NCI-H748 treated with DMSO at 0.1 percent for 48 hours (cell line): ENCODE results near the gene STN1.

ENCODE experiments used
- DNase-seq: peaks from one replicate; lab custom pipeline; 2025; lab: John Stamatoyannopoulos, UW

STN1 gene

DNA sequence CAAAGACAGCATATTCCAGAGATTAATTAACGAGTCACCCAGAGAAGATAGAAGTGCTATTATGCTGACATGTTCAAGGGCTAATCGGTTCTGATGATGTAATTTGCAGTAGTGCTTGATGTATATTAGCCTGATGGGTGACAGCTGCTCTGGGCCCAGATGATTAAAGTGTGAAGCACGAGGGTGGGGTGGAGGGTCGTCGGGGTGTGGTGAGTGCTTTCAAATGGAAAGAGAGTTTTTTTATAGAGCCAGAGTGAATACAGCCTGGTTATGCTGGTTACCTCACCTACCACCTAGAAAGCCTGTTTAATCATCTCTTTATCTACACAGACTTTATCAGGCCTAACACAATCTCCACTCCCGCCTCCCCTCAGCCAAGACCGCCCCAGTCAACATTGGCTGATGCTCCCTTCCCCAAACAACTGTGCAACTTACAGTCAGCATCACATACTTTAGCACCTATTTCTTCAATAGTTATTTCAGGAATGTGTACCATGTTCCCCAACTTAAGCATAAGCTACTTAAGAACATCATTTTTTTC, 11.5 kb upstream of the STN1 start:
- DNase-seq, result no peak

DNA sequence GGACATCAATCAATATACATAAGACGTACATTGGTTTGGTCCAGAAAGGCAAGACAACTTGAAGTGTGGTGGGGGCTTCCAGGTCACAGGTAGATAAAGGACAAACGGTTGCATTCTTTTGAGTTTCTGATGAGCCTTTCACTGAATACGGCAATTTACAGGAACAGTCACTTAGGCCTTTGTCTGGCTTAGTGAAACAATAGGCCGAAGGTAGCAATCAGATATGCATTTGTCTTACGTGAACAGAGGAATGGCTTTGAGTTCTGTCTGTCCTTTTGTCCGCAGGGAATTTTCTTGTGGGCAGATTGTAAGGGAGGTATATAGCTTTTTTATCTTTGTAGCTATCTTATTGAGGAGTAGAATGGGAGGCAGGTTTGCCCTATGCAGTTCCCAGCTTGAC, 10.8 kb upstream of the STN1 start:
- no peak for DNase-seq

DNA sequence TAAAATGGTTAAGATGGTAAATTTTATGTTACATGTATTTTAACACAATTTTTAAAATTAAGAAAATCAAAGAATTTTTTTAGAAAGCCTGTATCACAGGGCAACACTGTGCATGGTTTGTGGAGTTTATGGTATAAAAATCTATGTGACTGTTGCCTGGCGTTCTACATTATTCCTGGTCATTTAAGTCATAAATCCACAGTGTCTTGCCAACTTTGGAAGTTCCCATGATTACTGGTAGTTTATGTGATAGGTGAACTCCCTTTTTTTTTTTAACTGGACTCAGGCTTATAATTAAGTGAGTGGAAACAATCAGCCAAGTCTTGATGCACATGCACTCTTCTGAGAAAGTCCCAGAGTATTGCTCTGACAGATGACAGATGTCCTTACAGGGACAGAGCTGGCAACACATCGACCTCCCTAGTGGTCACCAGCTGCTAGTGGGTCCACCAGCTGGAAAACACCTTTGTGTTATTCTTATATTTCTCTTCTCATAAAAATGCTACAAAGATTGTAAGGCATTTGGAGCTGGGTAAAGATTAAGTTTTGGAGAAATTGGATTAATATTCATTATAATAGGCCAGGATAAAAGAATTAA, 8.8 kb upstream of the STN1 start:
- DNase-seq, result no peak

DNA sequence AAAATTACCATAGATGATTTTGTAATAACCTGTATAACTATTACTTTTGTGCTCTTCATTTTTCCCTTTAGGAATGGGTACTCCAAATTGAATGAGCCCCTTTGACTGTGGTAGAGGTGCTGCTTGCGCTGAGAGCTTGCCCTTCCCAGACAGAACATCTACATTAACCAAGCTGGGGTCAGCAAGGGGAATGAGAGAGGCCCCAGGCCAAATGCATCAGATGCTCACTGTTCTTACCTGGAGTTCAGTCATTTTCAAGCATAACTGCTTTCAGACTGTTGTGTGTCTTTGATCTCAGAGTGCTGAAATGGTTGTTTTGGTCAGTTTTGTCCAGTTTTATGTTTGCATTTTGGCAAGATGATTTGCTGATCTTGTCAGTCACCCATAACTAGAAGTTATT, 7.6 kb upstream of the STN1 start:
- no peak for DNase-seq

DNA sequence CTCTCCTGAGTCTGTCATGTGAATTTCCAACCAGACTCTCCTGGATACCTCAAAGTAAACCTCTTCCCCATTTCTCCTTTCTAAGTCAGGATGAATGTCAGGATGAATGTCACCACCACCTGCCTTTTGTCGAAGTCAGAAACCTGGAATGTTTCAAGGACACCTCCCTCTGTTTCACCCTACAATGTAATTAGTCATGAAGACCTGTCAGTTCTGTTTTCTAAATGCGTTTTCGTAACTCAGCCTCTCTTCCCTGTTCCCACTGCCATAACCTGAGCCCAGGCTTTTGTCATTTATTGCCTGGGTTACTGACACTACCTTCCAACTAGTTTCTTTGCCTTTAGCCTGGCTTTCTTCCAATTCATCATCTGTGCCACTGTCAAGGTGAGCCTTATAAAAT, 5.5 kb upstream of the STN1 start:
- DNase-seq, result no peak

DNA sequence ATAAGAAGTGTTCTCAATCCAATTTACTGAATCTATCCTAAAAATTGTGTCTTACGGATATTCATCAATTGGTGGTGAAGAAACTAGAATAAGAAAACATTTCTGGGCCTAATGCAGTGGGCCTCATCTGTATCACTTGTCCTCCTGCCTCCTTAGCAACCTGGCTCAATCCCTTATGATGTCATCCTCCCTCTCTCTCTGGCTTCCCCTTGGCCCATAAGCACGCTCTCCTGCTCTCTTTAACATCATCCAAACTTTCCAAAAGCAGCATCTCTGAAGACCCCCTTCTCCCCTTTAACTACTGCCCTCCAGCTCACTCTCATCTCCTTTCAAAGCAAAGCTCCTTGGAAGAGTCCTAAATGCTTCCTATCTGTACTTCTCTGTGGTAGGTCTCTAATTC, 4.7 kb upstream of the STN1 start:
- no peak for DNase-seq

DNA sequence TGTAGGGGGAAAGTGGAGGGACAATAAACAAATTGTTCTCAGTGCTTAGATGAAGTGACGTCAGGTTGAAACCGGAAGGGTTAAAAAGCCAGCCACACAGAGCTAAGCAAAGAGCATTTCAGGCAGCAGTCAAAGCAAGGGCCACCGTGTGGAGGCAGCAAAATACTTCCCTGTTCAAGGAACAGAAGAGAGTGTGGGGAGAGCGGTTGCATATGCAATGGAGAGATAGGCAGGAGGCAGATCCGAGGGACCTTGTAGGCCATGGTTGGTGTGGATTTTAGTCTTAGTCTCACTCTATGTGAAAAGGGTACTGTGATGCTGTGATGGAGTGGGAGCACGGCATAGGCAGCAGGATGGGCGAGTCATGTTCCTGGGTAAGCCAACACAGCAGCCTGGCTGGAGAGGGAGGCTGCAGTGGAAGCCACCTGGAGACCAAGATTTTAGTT, 3.8 kb upstream of the STN1 start:
- no peak for DNase-seq

DNA sequence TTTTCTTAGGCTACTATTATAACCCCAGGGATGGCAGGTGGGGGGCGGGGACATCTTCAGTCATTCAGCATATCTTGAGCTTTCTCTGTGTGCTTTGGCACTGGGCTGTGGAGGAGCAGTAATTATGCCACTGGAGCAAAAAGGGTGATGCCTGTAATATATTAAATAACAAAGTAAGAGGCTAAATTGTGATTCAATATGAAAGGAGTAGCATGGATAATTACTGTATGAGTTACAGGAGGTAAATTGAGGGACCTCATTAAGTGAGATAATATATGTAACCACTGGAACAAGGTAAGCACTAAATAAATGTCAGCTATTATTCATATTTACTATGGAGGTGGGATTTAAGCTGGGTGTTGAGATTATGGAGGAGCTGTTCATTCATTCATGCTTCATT, 3.3 kb upstream of the STN1 start:
- no peak for DNase-seq

DNA sequence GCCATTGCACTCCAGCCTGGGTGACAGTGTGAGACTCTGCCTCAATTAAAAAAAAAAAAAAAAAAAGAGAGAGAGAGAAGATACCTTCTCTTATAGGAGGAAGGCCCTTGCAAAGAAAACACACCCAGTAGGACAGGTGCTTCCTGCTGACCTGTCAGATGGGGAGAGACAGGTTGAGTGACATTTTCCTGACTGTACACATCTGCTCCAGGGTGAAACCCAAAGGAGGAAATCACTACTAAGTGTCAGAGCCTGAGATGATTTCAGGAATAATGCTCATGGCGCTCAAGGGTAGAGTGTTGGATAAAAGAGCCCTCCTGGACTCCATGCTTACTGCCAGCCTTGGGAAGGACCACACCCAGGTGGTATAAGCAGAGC, 1.7 kb upstream of the STN1 start:
- no peak for DNase-seq

DNA sequence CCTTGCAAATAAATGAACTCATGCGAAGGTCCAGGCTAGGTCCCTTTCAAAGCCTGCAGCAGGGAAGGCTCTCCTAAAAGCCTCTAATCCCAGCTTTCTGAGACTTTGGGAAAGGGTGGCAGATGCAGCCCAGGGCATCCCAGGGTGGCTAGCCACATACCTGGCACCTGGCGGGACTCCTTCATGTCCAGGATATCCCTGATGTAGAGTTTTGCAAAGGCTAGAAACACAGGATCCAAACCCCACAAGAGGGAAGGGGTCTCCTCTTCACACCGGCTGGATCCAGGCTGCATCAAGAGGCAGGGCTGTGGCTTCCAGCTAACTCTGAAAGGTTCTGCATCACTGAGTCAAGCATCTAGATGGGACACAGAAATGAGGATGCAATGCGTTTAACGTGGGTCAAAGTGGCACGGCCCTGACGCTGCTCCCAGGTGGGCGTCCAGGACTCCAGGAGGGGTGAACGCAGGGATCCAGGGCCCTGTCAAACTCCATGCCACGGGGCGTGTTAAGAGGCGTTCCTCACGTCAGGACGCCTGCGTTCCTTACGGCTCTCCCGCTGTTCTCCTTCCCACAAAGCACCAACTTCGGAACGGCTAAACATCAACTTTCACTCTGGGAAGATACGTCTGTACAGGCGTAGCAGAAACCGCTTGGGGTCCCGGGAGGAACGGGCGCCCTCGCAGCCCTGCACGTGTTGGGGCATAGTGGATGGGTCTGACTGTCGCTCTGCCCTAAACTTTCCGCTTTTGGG, 507 bp downstream of the STN1 start:
- DNase-seq, result no peak

DNA sequence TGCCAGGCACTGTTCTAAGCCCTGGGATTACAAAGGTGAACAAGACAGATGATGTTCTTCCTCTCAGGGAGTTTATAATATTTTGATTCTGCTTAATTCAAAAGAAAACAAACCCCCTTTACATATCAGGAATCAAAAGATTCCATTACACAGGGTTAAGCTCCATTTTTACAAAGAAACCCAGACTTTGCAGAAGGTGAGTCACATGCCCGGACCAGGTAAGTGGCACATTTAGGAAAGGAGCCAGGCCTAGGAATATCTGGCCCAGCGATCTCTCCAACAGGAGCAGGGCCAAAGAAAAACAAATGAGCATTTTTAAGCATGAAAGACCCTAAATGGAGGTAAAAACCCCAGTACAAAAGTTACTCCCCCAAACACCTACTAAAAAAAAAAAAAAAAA, 1.1 kb downstream of the STN1 start:
- DNase-seq, result no peak

DNA sequence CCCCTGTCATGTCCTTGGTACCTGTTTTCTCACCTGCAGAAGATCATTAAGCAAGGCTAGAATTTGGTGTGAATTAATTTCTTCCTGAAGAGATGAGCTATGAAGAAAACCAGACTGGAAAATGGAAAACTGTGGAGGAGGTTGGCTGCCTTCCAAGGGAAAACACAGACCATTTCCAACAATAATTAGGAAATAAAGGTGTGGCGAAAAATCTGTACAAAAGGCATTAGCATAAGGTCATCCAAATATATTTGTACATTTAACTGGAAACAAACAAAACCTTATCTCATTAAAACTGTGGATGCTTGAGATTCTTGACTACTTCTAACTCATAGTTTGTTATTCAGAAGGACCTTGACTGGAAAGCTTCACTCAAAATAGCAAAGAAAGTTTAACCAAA, 1.7 kb downstream of the STN1 start:
- no peak for DNase-seq

DNA sequence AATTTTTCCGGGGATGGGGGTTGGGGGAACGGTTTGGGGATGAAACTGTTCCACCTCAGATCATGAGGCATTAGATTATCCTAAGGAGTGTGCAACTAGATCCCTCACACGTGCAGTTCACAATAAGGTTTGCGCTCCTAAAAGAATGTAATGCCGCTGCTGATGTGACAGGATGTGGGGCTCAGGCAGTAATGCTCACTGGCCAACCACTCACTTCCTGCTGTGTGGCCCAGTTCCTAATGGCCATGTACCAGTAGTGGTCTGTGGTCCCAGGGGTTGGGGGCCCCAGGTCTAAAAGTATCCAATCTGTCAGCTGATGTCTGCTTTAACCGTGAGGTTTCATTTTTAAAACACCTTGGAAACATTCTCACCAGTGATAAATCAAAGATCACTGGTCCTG, 2.2 kb downstream of the STN1 start:
- no peak for DNase-seq

DNA sequence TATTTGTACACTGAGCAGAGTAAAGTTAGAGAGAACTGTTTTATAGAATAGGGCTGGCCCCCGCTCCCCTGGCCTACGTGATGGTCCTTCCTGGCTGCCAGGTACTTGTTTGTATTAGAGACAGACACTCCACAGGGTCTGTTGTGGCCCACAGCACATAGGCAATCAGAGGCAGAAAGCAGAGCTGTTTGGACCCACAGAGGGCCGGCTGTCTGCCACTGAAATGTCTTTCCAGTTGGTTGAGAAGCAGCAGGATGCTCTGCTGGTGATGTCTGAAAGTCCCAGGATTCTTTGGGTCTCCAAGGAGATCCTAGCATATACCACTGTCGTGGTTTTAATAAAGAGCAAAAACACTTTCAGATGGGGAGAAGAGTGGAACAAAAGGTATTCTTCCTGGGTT, 5.2 kb downstream of the STN1 start:
- DNase-seq, result no peak

DNA sequence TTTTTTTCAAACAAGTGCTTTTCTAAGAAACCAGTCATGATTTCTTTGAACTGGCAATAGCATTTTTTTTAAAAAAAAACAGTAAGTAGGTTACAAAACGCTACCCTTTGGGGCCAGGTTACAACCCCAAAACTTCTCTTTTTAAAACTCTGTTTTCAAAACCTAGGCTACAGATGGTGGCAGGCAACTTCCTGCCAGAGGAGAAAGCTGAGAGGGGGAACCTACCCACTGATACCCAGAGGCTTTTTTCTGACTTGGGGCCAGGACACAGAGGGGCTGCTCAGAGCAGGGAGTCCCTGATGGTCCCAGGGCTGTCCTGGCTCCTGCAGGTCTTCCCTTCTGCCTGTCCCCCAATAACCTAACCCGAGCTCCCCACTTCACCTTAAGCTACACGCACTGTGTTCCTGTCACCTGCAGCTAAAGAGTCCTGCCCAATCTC, 6.9 kb downstream of the STN1 start:
- no peak for DNase-seq

DNA sequence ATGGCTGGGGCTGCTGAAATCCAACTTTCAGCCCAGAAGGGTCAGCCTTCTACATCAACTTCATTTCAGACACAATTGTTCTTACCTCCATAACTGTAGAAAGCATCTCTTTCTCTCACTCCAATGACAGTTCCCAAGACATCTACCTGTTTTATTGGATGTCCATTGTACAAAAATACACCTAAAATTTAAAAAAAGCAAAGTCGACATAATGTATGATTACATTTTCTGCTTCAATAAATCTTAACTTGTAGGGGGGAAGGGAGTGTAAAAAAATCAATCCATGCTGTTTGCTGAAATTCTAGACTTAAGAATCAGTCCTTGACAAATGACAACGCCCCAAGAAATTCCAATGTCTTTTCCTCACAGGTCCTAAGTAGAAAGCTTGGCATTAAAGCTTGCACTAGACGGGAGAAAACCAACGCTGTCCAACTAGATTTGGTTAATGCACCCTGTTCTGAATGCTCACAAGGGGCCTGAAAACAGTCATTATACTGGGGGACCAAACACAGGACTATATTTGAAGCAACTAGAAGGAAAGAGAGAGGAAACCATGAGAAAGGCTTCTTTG, 7.5 kb downstream of the STN1 start:
- no peak for DNase-seq

DNA sequence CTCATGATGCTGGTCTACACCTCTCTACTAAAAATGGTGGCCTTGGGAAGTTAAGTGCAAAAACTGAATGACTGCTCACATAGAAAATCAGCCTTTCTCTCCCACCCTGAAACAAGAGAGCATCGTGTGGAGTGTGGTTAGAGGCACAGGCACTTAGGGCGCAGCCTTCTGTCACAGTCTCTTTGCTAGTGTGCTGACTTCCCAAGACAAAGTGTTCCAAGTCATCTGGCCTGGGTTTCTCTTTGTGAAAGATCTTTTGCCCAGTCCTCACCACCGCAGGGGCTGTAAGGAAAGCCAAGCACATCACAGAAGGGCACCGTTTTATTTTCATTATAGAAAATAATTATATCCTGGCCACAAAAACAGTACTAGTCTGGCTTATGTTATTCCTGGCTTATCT, 12.5 kb downstream of the STN1 start:
- no peak for DNase-seq

DNA sequence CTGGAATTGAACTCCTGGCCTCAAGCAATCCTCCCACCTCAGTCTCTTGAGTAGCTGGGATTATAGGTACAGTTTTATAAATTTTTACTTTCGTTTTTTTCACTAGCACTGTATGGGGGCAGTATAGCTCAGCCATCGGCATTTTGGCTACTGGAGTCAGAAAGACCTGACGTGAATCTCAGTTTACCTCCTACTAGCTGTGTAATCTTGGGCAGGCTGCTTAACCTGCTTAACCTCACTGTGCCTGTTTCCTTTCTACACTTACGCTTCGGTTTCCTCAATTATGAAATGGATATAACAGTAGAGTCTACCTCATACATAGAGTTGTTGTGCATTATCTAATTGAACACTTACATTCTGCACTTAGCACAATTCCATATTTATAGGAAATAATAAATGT, 16.7 kb downstream of the STN1 start:
- no peak for DNase-seq

DNA sequence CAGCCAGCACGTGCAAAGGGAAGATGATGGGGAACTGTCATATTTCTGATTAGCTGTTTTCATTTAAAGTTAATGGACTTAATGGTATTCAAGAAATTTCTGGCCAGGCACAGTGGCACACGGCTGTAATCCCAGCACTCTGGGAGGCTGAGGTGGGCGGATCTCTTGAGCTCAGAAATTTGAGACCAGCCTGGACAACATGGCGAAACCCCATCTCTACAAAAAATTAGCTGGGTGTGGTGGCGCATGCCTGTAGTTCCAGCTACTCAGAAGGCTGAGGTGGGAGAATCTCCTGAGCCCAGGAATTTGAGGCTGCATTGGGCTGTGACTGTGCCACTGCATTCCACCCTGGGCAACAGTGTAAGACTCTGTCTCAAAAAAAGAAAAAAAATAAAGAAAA, 18.7 kb downstream of the STN1 start:
- DNase-seq, result no peak

DNA sequence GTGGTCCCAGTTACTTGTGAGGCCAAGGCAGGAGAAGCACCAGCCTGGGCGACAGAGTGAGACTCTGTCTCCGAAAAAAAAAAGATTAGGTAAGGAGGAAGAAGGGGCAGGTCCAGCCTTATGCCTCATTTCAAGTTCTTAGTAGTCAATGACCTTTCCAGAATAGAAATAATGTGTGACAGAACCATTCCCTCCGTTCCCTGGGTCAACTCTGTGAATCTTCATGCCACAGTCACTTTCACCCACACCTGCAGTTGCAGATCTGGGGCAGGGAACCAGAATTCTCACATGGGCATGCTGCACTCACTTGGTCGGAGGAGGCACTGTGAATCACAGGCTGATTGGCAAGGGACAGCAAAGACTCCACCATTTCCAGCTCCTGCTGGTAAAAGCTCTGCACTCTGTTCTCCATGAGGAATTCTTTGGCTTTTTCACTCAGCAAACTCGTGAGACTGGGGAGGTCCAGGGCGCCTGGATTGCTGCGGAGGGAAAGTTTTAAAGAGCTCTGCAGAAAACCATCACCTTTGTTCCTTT, 20.7 kb downstream of the STN1 start:
- no peak for DNase-seq

DNA sequence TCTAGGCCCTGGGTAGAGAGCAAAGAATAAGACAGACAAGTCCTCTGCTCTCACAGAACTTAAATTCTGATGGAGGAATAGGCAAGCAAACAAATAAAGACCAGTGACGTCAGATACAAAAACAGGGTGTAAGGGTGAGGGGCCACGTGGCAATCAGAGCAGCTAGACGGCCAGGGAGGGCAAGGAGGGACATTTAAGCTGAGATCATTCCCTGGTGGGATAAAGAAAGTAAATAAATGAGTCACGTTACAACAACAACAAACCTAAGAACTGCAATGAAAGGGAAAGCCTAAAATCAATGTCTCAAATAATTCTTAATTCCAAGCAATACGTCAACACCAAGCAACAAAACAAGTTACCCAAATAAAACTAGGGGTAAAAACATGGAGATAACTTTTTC, 21.8 kb downstream of the STN1 start:
- DNase-seq, result no peak

DNA sequence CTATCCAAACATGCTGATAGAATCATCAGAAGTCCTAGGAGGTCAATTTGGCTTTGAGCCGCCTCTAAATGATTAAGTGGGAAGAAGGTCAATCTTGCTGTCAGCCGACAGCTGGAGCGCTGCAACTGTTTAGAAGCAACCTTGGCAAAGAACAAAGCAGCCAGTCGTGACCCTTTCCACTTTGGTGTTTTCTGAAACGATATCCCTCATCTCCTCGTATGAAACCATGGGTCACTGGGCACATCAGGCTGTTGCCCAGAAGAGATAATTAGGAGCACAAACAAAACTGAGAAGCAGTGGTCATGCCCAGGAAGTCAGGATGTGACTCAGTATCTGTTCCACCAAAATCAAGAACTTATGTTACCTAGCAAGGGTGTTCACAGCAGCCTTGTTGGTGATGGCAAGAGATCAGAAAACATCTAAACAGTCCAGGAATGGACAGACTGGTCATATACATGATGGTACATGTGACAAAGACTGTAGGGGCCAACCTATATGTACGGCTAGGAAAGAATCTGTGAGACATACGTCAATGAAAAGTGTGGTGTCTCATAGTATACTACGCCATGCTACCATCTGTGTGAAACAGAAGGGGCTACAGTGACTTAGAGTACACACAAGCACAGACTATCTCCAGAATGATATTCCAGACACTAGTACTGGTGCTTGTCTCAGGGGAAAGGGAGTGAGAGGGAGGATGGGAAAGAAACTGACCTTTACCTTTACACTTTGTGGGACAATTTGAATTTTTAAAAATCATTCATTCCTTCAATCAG, 22.4 kb downstream of the STN1 start:
- DNase-seq, result no peak
